Keratinocyte (primary cell): ENCODE measurements around the gene TRPV4.

Source experiments
- CTCF ChIP-seq, 3 experiments: IDR thresholded peaks in 1 of 3; conservative IDR thresholded peaks in 1 of 3; optimal IDR thresholded peaks in 1 of 3; 2 replicates in 2 of 3; 3 replicates in 1 of 3; pipeline versions ENCODE3 to v1.5.1; 2011; ENCODE audit warnings: low read length in 3 of 3, mild to moderate bottlenecking in 3 of 3, moderate library complexity in 2 of 3, control low read depth in 1 of 3, inconsistent platforms in 1 of 3; ENCODE audit not compliant: insufficient read depth in 2 of 3; ENCODE audit errors: extremely low read depth in 1 of 3
- EZH2 ChIP-seq: IDR thresholded peaks from one replicate; pipeline ENCODE4 v1.6.1; 2012; ENCODE audit warnings: inconsistent platforms, mild to moderate bottlenecking, low read length, moderate library complexity

DNA sequence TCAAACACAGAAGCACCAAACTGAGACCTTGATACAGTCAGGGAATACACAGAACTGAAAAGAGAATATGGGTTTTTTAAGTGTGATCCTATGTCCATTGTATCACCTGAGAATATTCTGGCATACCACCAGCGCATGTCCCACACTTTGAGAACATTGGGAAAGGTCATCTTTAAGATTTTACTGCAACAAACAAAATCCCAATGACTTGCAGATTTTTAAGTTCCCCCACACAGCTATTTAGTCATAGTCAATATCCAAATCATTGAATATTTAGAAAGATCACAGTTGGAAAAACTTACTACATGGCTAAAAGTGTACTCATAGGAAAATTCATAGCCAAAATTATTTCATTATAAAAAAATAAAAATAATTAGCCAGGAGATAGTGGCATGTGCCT, 54.5 kb downstream of the TRPV4 start:
- no peak for TF ChIP-seq CTCF (optimal IDR thresholded peaks at IDR 0.05 in 1 of 3, IDR thresholded peaks at IDR 0.05 in 1 of 3, conservative IDR thresholded peaks at IDR 0.05 in 1 of 3; ENCODE audit: extremely low read depth in 1 of 3, insufficient read depth in 2 of 3, low read length in 3 of 3)
- TF ChIP-seq EZH2: no peak
